HCT116 (cell line): ENCODE measurements around the gene SHF. TPM values are rescaled to one million over a fixed set of nuclear protein-coding genes. Genes with fewer than 3 reads are reported as not detected.
"Not testable (repeated sequence)": the region's sequence is repeated elsewhere in the genome, so short reads cannot be mapped to it uniquely, and the experiment has no call there.

ENCODE experiments used
- ATAC-seq: fragments of 200-7000 bp; cut with Tn5 transposase; 2 replicates; pipeline ENCODE4 v1.9.1; 2020; ENCODE audit warnings: mild to moderate bottlenecking, moderate library complexity
- Bru-seq: library from RNA; stranded (reverse); fragments of 400-500 nt; gene quantifications from one replicate; lab custom pipeline; 2021; lab: Mats Ljungman, UMichigan
- BruChase-seq, 2 experiments: library from RNA; stranded (reverse); fragments of 400-500 nt; gene quantifications; one replicate each; lab custom pipeline; 2021; lab: Mats Ljungman, UMichigan
- BruUV-seq: library from RNA; stranded (reverse); fragments of 400-500 nt; replicated peaks from 2 replicates; lab custom pipeline; 2021; lab: Mats Ljungman, UMichigan
- CTCF ChIA-PET: fragments of 300-600 bp; sonication (Branson Sonifier 250); formaldehyde crosslinking; loops from one replicate; lab custom pipeline; 2021; ENCODE audit warnings: antibody characterized with exemption; lab: Charles Lee
- POLR2A ChIA-PET: fragments of 300-600, 350-600 bp; sonication (Branson Sonifier 250); formaldehyde crosslinking; loops from one replicate; lab custom pipeline; 2021; ENCODE audit warnings: antibody characterized with exemption; lab: Charles Lee
- RAD21 ChIA-PET, 2 experiments: fragments of 300-600 bp; sonication (Branson Sonifier 250); formaldehyde crosslinking; loops; one replicate each; lab custom pipeline; 2023; ENCODE audit warnings: low total read pairs in 2 of 2; ENCODE audit not compliant: uncharacterized antibody in 2 of 2, unreplicated experiment in 2 of 2, low non-redundant PET in 1 of 2; lab: Charles Lee
- DNase-seq: peaks from one replicate; pipeline ENCODE4 v3.0.0-alpha.2; 2010; ENCODE audit warnings: low read depth, low spot score
- H2AFZ ChIP-seq: fragments of 200-600 bp; shearing (Covaris generic), sonication (generic); 2 replicates; pipeline ENCODE4 v1.6.1; 2017; ENCODE audit warnings: low read depth, mixed run types, mixed read lengths, antibody characterized with exemption, low read length; ENCODE audit not compliant: poor library complexity, severe bottlenecking
- H3K27ac ChIP-seq: 2 replicates; pipeline ENCODE4 v1.5.1; 2012; ENCODE audit warnings: low read depth, low read length
- H3K27me3 ChIP-seq: fragments of 200-600 bp; sonication (generic); 2 replicates; pipeline ENCODE4 v1.6.1; 2016; ENCODE audit warnings: mixed run types, low read length, mixed read lengths; ENCODE audit not compliant: insufficient read depth
- H3K36me3 ChIP-seq, 2 experiments: fragments of 200-500 bp in 1 of 2; fragments of 200-600 bp in 1 of 2; sonication (Bioruptor generic) in 1 of 2; sonication (generic) in 1 of 2; 2 replicates each; pipeline versions ENCODE4 v1.5.1 to v1.6.1; 2014 to 2016; ENCODE audit warnings: low read length in 2 of 2, inconsistent platforms in 1 of 2, mixed read lengths in 1 of 2, mixed run types in 1 of 2; ENCODE audit not compliant: insufficient read depth in 2 of 2, control insufficient read depth in 1 of 2
- H3K4me1 ChIP-seq, 2 experiments: fragments of 200-600 bp in 1 of 2; sonication (generic) in 1 of 2; 2 replicates each; pipeline versions ENCODE4 v1.5.1 to v1.6.1; 2012 to 2017; ENCODE audit warnings: low read length in 2 of 2, inconsistent platforms in 1 of 2, mild to moderate bottlenecking in 1 of 2, mixed read lengths in 1 of 2, mixed run types in 1 of 2, moderate library complexity in 1 of 2; ENCODE audit not compliant: insufficient read depth in 2 of 2, control insufficient read depth in 1 of 2
- H3K4me2 ChIP-seq: fragments of 200-600 bp; sonication (generic); 2 replicates; pipeline ENCODE4 v1.6.1; 2017; ENCODE audit warnings: mixed run types, low read length, mixed read lengths
- H3K4me3 ChIP-seq, 2 experiments: fragments of 200-600 bp in 1 of 2; sonication (generic) in 1 of 2; replicated peaks in 1 of 2; 2 replicates each; pipeline ENCODE4 v1.5.1; 2011 to 2016; ENCODE audit warnings: low read length in 2 of 2, control low read depth in 1 of 2, low read depth in 1 of 2, mild to moderate bottlenecking in 1 of 2, mixed read lengths in 1 of 2, mixed run types in 1 of 2
- H3K79me2 ChIP-seq: fragments of 200-600 bp; sonication (generic); 2 replicates; pipeline ENCODE4 v1.6.1; 2017; ENCODE audit warnings: mild to moderate bottlenecking, mixed run types, low read length, moderate library complexity, mixed read lengths; ENCODE audit not compliant: insufficient read depth
- H3K9ac ChIP-seq: fragments of 200-600 bp; sonication (generic); 2 replicates; pipeline ENCODE4 v1.6.1; 2016; ENCODE audit warnings: low read length, mixed read lengths
- H3K9me2 ChIP-seq: fragments of 200-600 bp; sonication (generic), shearing (Covaris generic); 2 replicates; pipeline ENCODE4 v1.6.1; 2017; ENCODE audit warnings: mixed run types, mild to moderate bottlenecking, moderate library complexity; ENCODE audit not compliant: insufficient read depth
- H3K9me3 ChIP-seq, 2 experiments: fragments of 200-500 bp in 1 of 2; fragments of 200-600 bp in 1 of 2; sonication (Bioruptor generic) in 1 of 2; sonication (generic) in 1 of 2; 2 replicates each; pipeline ENCODE4 v1.6.1; 2014 to 2017; ENCODE audit warnings: low read length in 2 of 2, mixed read lengths in 2 of 2, inconsistent platforms in 1 of 2, low read depth in 1 of 2, mild to moderate bottlenecking in 1 of 2, mixed run types in 1 of 2, moderate library complexity in 1 of 2; ENCODE audit not compliant: control insufficient read depth in 1 of 2, insufficient read depth in 1 of 2
- H4K20me1 ChIP-seq: fragments of 200-600 bp; sonication (generic), shearing (Covaris generic); 2 replicates; pipeline ENCODE4 v1.6.1; 2017; ENCODE audit warnings: mixed run types, mild to moderate bottlenecking, moderate library complexity; ENCODE audit not compliant: insufficient read depth
- ATF3 ChIP-seq: IDR thresholded peaks from 2 replicates; pipeline ENCODE4 v1.6.1; 2012
- ELF1 ChIP-seq: IDR thresholded peaks from 2 replicates; pipeline ENCODE4 v1.6.1; 2012; ENCODE audit warnings: low read depth, borderline replicate concordance
- ZNF274 ChIP-seq: fragments of 200-500 bp; sonication (Bioruptor generic); IDR thresholded peaks from 2 replicates; pipeline ENCODE4 v1.6.1; 2014; ENCODE audit warnings: mild to moderate bottlenecking, low read depth, low read length, inconsistent platforms
- intact Hi-C: fragments of 100-400 bp; cut with micrococcal nuclease; formaldehyde crosslinking; loops from 2 replicates; pipeline ENCODE4 v1.10.0; 2022
- long read RNA-seq: library from polyadenylated mRNA; unstranded; transcript quantifications from one replicate; pipeline ENCODE4 v2.0.0, GENCODE V29; 2021; ENCODE audit not compliant: unreplicated experiment
- polyA plus RNA-seq: library from polyadenylated mRNA; unstranded; fragments of >200 nt; gene quantifications from 2 replicates; pipeline ENCODE4 v1.2.1, GENCODE V29; 2012; ENCODE audit warnings: missing spikeins
- total RNA-seq: library from RNA; stranded (reverse); gene quantifications from one replicate; pipeline ENCODE4 v1.2.1, GENCODE V29; 2021; ENCODE audit not compliant: unreplicated experiment
- TF ChIP-seq, protein P1 (sequence below), 3 experiments: fragments of 200-600 bp in 1 of 3; sonication (generic) in 1 of 3; IDR thresholded peaks in 2 of 3; conservative IDR thresholded peaks in 1 of 3; 2 replicates each; pipeline ENCODE4 v1.5.1; 2012 to 2017; ENCODE audit warnings: low read depth in 2 of 3, low read length in 2 of 3, antibody characterized with exemption in 1 of 3, borderline replicate concordance in 1 of 3, control low read depth in 1 of 3, mild to moderate bottlenecking in 1 of 3, mixed read lengths in 1 of 3, mixed run types in 1 of 3, moderate library complexity in 1 of 3; ENCODE audit not compliant: insufficient read depth in 1 of 3

SHF gene, protein sequence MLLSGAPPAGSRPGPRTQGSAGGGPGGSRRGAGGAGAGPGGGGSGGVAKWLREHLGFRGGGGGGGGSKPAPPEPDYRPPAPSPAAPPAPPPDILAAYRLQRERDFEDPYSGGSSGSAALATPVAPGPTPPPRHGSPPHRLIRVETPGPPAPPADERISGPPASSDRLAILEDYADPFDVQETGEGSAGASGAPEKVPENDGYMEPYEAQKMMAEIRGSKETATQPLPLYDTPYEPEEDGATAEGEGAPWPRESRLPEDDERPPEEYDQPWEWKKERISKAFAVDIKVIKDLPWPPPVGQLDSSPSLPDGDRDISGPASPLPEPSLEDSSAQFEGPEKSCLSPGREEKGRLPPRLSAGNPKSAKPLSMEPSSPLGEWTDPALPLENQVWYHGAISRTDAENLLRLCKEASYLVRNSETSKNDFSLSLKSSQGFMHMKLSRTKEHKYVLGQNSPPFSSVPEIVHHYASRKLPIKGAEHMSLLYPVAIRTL
- total RNA-seq, result 2.6 TPM
- polyA plus RNA-seq, result 1.0 and 2.7 TPM in 2 replicates
- Bru-seq, nascent RNA, result percentile 39 among the genes with signal in this experiment
- BruChase-seq, experiment 1, labeled RNA remaining after a 6-hour chase, result percentile 25 among the genes with signal in this experiment
- BruChase-seq, experiment 2, labeled RNA remaining after a 2-hour chase, result percentile 32 among the genes with signal in this experiment
- long read RNA-seq, partial matches to known transcripts, result 1 of 3 reads
- long read RNA-seq, other reads (novel, unspliced or antisense), result 2 of 3 reads

GRCh38 chr15:45187894-45188830 lies at the start of gene SHF:
Gene SHF, minus strand, starts transcription at chr15:45187966. Its CDS starts 15 bp downstream, at chr15:45187951.
- Histone ChIP-seq H3K4me1 (peaks cover 5 to 13% of the 10 kb centered on the region in 2 experiments), H2AFZ (peak within 1 kb of the TSS; percentile 82), H3K9me2 (no peaks in the 10 kb centered on the region), H3K27me3 (no peaks in the 10 kb centered on the region), H3K9ac (no peak within 1 kb of the TSS), H3K4me3 (peak within 1 kb of the TSS in 1 of 2 experiments; percentile 26; a peak in 1 of 4 replicates), H3K79me2 (no peaks in the 10 kb centered on the region), H3K27ac (no peak within 1 kb of the TSS)
- ATAC-seq (peak; percentile 55), DNase-seq (no peak)
- CTCF ChIA-PET, result no interaction called here
- RAD21 ChIA-PET, result no interaction called here
- POLR2A ChIA-PET, result no interaction called here
- BruUV-seq, result no TSS peak
- TF ChIP-seq ELF1 (no peak), ATF3 (no peak), ZNF274 (no peak)
- TF ChIP-seq, protein P1, sequence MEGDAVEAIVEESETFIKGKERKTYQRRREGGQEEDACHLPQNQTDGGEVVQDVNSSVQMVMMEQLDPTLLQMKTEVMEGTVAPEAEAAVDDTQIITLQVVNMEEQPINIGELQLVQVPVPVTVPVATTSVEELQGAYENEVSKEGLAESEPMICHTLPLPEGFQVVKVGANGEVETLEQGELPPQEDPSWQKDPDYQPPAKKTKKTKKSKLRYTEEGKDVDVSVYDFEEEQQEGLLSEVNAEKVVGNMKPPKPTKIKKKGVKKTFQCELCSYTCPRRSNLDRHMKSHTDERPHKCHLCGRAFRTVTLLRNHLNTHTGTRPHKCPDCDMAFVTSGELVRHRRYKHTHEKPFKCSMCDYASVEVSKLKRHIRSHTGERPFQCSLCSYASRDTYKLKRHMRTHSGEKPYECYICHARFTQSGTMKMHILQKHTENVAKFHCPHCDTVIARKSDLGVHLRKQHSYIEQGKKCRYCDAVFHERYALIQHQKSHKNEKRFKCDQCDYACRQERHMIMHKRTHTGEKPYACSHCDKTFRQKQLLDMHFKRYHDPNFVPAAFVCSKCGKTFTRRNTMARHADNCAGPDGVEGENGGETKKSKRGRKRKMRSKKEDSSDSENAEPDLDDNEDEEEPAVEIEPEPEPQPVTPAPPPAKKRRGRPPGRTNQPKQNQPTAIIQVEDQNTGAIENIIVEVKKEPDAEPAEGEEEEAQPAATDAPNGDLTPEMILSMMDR (IDR thresholded peaks at IDR 0.05 in 2 of 3, conservative IDR thresholded peaks at IDR 0.05 in 1 of 3; ENCODE audit: borderline replicate concordance in 1 of 3, insufficient read depth in 1 of 3, low read depth in 2 of 3, low read length in 2 of 3), result no peak
- TF ChIP-seq, all 23 proteins: peak for 0
- no peaks in the 10 kb centered on the region for H3K9me3 ChIP-seq
- intact Hi-C loops, result no loop called here
- H4K20me1 ChIP-seq, result no peaks in the 10 kb centered on the region
- H3K36me3 ChIP-seq, result no peaks in the 10 kb centered on the region
- H3K4me2 ChIP-seq, result peak within 1 kb of the TSS; percentile 56

DNA sequence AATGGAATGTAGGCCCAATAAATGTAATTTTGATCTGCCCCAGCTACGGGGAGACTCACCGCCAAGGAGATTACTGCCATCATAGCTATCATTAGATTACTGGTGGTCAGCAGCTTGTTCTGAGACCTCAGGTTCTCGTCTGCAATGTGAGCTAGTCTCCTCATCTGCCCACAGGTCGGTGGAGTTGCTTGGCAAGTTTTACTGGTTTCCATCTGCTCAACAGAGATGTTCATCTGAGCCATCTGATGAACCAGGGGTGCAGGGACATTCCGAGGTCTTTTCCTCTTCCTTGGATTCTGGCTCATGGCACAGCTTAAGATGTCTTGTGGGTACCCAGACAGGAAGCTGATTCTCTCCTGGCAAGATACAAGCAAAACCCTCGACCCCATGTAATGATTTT lies 49.0 kb upstream of the SHF start:
- ATAC-seq, RAD21 ChIA-PET: not testable (repeated sequence)

More for the DNA sequence above, 49.0 kb upstream of the SHF start:
- DNase-seq, H3K9me2 ChIP-seq, H3K4me1 ChIP-seq, POLR2A ChIA-PET, H3K79me2 ChIP-seq, BruUV-seq, intact Hi-C loops, H3K27ac ChIP-seq, H3K4me2 ChIP-seq, H3K4me3 ChIP-seq, H3K9ac ChIP-seq, H4K20me1 ChIP-seq, CTCF ChIA-PET, H2AFZ ChIP-seq, H3K36me3 ChIP-seq, H3K27me3 ChIP-seq: not testable (repeated sequence)
- H3K9me3 ChIP-seq, result peaks cover 13 to 15% of the 10 kb centered on the region in 2 experiments; a peak in 2 of 4 replicates
